Endometrium (tissue), 2 donors: ENCODE data around the gene CDYL2.

Experiments used
- FAIRE-seq: peaks from 2 replicates; lab custom pipeline; 2012; peaks lifted over from hg19 to GRCh38; lab: Jason Lieb, UNC
- donor health status: control.
- donor health status: control.

CDYL2 gene

DNA sequence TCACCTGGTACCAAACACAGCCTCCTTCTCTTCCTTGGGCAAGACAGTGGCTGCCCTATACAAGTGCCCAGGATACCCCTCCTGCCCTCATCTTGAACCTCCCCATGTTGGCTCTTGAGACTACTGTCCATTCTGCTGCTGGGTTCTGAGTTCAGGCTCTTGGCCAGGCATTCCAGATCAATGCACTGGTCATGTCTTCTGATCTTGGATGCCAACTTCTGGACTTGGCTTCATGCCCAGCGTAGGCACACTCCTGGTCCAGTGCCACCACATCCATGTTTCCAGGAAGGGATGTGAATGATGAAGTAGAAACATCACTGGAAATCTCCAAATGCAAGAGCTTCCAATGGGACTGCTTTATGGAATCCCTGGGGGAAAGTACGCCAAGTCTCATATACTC is 212.1 kb downstream of the CDYL2 start:
- no peak for FAIRE-seq

GRCh38 chr16:80591071-80591915 is 213.1 kb downstream of the CDYL2 start:
- no peak for FAIRE-seq

DNA sequence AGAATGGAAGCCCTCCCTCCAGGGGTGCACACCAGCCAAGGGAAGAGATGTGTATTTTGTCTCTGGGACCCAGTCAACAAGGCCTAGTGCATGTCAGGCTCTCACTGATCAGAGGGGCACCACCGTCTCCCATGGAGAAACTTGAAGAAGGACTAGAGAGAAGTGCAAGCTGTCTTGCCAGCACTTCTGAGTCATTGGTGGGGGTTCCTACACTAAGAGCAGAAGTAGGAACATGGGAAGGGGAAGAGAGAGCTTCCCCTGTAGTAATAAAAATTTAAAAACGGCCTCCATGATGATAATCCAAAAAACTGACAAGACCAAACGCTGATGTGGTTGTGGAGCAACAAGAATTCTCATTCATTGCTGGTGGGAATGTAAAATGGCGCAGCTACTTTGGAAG is 217.3 kb downstream of the CDYL2 start:
- FAIRE-seq, result no peak

DNA sequence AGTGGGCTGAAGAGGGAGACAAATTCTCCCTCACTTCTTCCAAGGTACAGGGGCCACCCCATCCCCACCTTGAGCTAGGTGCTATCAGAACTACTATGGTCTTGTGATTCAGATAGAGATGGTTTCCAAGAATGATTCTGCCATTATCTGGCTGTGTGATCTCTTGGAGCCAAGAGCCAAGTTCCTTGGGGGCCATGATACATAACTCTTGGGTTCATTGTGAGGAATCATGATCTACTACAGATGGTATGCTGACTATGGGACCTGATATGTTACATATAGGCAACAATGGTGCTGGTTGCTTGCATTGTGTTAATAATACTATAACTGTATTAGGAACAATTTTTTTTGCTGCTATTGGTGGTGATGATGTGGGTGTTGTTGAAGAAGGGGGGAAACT is 217.9 kb downstream of the CDYL2 start:
- no peak for FAIRE-seq

GRCh38 chr16:80585764-80586163 is 218.6 kb downstream of the CDYL2 start:
- no peak for FAIRE-seq

DNA sequence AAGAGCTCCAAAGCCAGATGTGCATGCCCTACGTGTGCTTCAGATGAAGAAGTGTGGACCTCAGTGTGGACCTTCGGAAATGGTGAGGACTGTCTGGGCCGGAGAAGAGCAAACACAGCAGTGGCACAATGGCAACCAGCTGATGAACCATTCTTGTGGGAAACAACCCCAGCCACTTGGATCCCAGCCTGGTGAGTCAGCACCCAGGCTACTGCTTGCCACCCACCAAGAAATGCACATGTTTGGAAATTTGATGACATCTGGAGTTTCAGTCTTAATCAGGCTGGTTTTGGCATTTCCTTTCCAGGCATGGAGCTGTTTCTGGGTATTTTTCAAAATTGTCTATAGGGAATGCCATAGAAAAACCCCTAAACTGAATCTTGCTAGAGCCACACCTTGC is 220.9 kb downstream of the CDYL2 start:
- FAIRE-seq, result no peak

DNA sequence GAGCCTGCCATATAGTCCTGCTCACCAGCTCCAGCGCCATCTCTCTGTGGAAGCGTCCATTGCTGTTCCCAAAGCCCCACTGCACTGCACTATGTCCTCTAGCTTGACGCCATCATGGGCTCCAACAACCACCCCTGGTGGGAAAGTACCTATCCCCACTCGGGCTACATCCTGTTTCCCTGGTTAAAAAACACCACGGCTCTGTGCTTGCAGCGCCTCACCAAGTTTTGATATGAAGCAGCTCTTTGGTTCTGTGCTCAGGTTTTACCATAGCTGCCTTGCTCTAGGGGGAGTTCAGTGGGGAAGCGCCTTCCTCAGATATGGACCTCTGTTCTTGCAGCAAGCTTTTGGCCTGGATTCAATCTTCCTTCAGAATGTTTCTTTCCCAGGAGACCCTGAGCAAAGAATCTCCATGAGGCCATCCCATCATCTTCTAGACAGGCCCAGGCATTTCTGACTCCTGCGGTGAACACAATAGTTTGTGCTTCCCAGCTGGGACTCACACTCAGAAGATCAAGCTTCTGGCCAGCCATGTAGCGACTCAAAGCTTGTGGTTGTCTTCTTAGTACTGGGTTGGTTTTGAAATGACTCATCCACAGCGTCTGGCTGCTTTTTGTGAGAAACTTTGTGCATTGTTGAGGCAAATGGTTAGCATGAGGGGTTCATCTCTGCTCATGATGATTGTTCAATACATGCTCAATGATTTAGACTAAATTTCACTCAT is 224.1 kb downstream of the CDYL2 start:
- FAIRE-seq, result no peak

GRCh38 chr16:80577485-80578280 is 226.7 kb downstream of the CDYL2 start:
- no peak for FAIRE-seq

- no peak for FAIRE-seq
Observed at GRCh38 chr16:80576343-80576912, 228.0 kb downstream of the CDYL2 start.

GRCh38 chr16:80573700-80574120 is 230.7 kb downstream of the CDYL2 start:
- FAIRE-seq, result no peak

- FAIRE-seq, result no peak
Observed at GRCh38 chr16:80570106-80570478, 234.3 kb downstream of the CDYL2 start.

DNA sequence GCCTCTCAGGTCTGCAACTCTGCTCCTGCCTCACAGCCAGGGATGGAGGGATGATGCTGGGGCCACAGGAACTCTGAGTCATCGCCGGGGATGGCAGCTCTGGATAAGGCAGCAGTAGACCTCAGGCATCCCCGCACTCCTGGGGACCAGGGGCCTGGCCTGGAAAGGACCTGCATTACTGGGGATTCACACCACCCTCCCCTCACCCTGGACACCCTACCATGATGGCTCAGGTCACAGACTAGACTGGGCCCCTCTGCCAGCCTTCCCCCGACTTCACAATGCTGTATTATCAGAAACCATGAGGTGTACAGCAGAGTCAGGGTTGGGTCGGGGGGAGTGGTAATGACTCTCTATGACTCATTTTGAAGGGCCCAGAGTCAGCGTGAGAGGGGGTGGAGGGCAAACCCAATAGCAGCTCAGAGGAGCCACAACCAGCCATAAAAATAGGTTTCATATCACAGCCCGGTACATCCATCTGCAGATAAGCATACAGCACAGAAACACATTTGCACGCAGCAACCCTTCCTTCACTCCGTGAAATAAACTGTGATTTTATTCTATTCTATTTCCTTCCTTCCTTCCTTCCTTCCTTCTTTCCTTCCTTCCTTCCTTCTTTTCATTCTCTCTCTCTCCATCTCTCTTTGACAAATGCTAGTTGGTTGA is 234.8 kb downstream of the CDYL2 start:
- no peak for FAIRE-seq

DNA sequence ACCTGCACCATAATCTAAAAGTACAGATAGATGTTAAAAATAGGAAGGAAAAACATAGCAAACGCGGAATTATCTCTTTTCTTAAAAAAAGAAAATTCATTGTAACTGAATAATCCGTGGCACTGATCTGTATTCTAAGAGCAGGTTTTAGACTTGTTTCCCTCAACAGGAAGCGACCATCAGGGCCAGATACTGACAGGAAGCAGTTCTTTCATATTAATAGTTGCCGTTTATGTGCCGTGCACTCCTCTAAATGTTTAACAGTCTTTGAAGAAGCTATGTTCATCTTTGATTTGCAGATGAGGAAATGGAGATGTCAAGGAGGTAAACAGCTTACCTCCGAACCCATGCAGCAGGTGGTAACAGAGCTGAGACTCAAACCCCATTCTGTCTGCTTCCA is 240.0 kb downstream of the CDYL2 start:
- FAIRE-seq, result no peak

GRCh38 chr16:80563066-80563465 is 241.3 kb downstream of the CDYL2 start:
- FAIRE-seq, result no peak

DNA sequence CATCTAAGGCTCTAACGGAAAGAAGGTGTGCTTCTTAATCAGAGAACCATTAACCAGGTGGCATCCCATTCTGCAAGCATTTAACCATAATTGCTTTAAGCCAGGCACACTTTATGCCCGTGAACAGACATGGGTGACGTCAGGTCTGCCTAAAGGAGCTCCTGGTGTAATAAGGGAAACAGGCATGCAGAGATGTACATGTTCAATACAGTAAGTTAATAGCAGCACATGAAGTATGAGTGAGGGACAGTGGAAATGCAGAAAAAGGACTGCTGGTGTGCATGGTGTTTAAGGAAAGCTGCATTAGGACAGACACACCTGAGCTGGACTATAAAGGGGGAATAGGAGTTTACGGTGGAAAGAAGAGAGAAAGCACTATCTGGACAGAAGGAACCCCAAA is 245.0 kb downstream of the CDYL2 start:
- no peak for FAIRE-seq

GRCh38 chr16:80557037-80557436 is 247.4 kb downstream of the CDYL2 start:
- FAIRE-seq, result no peak

- no peak for FAIRE-seq
Observed at GRCh38 chr16:80556481-80556880, 247.9 kb downstream of the CDYL2 start.

- no peak for FAIRE-seq
Observed at GRCh38 chr16:80554033-80554432, 250.4 kb downstream of the CDYL2 start.

DNA sequence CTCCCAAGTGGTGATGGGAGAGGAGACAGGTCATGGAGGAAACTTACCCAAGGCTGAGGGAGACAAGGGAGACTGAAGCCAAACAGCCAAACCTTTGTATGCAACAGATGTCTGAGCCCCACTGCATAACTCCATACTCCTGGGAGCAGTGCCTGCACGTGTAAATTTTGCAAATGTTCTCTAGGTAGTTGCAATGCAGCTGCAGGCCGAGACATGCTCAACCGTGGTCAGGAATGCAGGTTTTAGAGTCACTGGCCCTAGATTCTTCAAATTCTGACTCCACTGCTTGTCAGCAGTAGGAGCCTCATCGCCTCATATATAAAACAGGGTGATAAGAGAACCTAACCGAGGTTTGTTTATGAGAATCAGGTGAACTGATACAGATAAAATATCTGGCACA is 252.1 kb downstream of the CDYL2 start:
- FAIRE-seq, result no peak
